Activated naive CD8-positive, alpha-beta T cell treated with anti-CD3 and anti-CD28 coated beads, Interleukin-2, amount 50 U/mL, for 16 hours (primary cell): ENCODE measurements around the gene RABGAP1L.
"Not testable (repeated sequence)": the region's sequence is repeated elsewhere in the genome, so short reads cannot be mapped to it uniquely, and the experiment has no call there.

Experiments used
- DNase-seq: peaks from one replicate; pipeline ENCODE4 v3.0.0-alpha.2; 2020; ENCODE audit warnings: low read depth, low spot score

The RABGAP1L gene

GRCh38 chr1:174159252-174160108, at the start of gene RABGAP1L:
Gene RABGAP1L, plus strand, starts transcription at chr1:174159520.
- DNase-seq, result peak; percentile 86

- DNase-seq, result no peak
These were observed 49.3 kb upstream of the RABGAP1L start for GRCh38 chr1:174110053-174110452.

- no peak for DNase-seq
These were observed 46.7 kb upstream of the RABGAP1L start for GRCh38 chr1:174112489-174113162.

- DNase-seq, result no peak
These were observed 45.2 kb upstream of the RABGAP1L start for GRCh38 chr1:174114106-174114505.

DNA sequence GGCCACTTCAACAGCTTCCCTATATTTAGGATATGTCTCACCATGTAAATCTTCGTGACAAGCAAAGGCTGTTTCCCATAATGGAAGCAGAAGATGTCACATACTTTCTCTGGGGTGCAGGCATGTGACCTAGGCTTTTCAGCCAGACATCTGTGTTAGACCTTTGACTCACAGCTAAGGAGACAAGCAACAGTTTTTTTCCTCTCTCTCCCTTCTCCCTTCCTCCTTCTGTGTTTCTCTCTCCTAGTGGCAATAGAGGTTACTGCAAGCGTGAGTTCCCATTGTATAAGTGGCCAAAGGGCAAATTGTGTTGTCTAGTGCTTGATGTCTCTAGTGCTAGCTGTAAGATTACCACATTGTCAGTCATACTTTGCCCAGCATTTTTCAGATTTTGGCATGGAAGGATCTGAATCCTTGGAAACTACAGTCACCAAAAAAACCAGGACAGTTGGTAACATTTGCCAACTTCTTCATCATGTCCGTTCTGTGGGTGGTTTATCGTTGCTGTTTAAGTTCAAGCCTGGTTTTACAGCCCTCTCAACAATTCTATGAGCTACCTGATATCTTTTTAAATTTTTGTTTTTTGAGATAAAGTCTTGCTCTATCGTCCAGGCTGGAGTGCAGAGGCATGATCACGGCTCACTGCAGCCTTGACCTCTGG, 44.4 kb upstream of the RABGAP1L start:
- no peak for DNase-seq

- no peak for DNase-seq
These were observed 43.3 kb upstream of the RABGAP1L start for GRCh38 chr1:174116042-174116441.

- no peak for DNase-seq
These were observed 40.6 kb upstream of the RABGAP1L start for GRCh38 chr1:174118751-174119150.

GRCh38 chr1:174122318-174122717, 37.0 kb upstream of the RABGAP1L start:
- not testable (repeated sequence) for DNase-seq

GRCh38 chr1:174123843-174124242, 35.5 kb upstream of the RABGAP1L start:
- no peak for DNase-seq

GRCh38 chr1:174127176-174127575, 32.1 kb upstream of the RABGAP1L start:
- not testable (repeated sequence) for DNase-seq

- DNase-seq, result no peak
These were observed 28.2 kb upstream of the RABGAP1L start for GRCh38 chr1:174131032-174131638.

DNA sequence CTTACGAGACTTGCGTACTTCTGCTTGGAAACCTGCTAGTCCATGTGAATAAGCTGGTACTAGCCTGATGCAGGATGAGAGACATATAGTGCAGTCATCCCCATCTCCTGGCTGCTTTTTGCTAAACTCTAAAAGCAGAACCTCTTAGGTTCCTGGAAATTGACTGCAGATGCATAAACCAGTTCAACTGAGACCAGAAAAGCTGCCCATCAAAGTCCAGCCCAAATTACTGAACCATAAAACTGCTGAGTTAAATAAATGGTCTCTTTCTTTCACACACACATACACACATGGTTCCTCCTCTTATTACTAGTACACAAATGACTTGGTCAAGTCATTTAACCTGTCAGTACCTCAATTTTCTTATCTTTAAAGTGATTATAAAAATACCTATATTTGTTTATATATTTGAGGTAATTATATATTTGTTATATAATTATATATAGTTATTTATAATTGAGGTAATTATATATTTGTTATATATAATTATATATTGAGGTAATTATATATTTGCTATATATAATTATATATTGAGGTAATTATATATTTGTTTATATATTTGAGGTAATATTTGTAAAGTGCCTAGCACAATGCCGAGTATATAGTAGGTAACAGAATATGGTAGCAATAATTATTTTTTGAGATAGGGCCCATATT, 25.2 kb upstream of the RABGAP1L start:
- DNase-seq, result no peak

- DNase-seq, result no peak
These were observed 24.1 kb upstream of the RABGAP1L start for GRCh38 chr1:174135211-174135610.

- no peak for DNase-seq
These were observed 22.6 kb upstream of the RABGAP1L start for GRCh38 chr1:174136714-174137113.

DNA sequence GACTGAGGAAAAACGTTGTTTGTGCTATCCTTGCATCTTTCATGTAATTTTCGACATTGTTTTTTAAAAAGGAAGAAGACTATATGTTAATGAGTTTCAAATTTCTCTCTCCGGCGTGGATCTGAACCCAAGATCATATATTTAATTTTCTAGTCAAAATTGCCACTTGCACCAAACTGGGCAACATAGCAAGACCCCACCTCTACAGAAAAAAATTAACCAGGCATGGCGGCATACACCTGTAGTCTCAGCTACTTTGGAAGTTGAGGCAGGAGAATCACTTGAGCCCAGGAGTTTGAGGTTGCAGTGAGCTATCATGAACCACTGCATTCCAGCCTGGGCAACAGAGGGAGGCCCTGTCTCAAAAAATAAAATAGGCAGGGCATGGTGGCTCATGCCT, 16.5 kb upstream of the RABGAP1L start:
- no peak for DNase-seq

GRCh38 chr1:174143727-174144396, 15.5 kb upstream of the RABGAP1L start:
- DNase-seq, result not testable (repeated sequence)

- not testable (repeated sequence) for DNase-seq
These were observed 14.9 kb upstream of the RABGAP1L start for GRCh38 chr1:174144397-174144783.

- no peak for DNase-seq
These were observed 10.1 kb upstream of the RABGAP1L start for GRCh38 chr1:174149216-174149615.

GRCh38 chr1:174150499-174150898, 8.8 kb upstream of the RABGAP1L start:
- no peak for DNase-seq

GRCh38 chr1:174152427-174152826, 6.9 kb upstream of the RABGAP1L start:
- no peak for DNase-seq
